GM18867 (cell line): ENCODE measurements around the gene DENND2C.

Experiments used
- ATAC-seq: cut with Tn5 transposase; IDR thresholded peaks from one replicate; pipeline ENCODE4 v1.9.1; 2021; ENCODE audit warnings: mild to moderate bottlenecking, moderate library complexity; ENCODE audit not compliant: unreplicated experiment

The DENND2C gene, protein sequence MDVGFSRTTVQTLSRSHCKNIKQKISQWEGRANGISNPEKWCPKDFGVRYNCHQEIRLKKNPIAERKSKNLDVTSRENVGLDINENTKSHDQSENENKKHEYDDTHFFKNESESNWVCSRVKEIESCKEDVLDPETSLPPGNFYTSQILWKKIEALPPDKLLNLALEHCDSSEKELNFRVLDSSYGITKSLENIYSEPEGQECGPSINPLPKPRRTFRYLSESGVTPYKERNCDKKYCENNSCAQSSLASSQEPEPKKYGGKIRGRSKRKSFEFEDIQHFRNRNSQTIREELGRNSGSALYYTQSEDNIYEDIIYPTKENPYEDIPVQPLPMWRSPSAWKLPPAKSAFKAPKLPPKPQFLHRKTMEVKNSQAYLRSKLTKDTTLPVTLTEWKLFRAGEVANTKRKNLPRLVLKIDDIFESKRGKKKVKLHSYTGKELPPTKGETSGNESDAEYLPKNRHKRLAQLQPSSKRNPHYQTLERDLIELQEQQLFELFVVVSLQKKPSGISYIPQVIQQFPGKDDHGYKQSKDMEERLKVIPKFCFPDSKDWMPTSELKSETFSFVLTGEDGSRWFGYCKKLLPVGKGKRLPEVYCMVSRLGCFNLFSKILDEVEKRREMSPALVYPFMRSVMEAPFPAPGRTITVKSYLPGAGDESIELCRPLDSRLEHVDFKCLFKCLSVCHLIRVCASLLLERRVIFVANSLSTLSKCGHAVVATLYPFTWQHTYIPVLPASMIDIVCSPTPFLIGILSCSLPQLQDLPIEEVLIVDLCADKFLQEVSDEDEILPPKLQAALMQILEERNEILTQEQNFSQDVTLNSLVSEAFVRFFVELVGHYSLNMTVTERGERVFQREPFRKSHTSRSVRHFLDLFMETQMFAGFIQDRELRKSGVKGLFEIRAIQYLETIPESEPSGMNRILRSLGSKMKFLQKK

DNA sequence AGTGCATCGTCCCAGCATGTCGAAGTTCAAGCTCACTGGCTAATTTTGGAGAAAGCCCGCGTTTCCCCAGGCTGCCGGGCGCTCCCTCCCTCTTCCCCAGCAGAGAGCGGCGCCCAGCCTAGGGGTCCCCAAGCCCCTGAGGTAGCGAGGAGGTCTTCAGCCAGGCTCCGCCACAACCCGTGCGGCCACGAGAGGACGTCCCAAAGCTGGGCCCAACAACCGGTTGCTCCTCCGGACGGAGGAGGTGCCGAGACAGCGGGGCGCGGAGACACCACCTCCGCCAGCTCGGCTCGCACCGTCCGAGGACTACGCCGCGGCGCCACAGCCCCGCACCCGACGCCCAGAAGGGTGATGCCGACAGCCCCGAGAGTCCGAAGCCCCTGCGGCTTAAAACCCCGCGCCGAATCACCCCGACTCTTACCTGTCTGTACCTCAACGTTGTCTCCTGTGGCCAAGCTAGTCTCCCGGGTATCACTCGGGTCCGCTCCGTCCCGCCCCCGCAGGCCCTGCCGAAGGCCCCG, at the start of gene DENND2C:
TSS of gene DENND2C (minus strand) at position 488 of the 521 bp plus-strand sequence. CDS start 44,065 bp downstream, outside the sequence.
- peak; percentile 68 for ATAC-seq

GRCh38 chr1:114719424-114719787, 49.6 kb upstream of the DENND2C start:
- no peak for ATAC-seq

GRCh38 chr1:114718661-114719423, 49.0 kb upstream of the DENND2C start:
- ATAC-seq: no peak

DNA sequence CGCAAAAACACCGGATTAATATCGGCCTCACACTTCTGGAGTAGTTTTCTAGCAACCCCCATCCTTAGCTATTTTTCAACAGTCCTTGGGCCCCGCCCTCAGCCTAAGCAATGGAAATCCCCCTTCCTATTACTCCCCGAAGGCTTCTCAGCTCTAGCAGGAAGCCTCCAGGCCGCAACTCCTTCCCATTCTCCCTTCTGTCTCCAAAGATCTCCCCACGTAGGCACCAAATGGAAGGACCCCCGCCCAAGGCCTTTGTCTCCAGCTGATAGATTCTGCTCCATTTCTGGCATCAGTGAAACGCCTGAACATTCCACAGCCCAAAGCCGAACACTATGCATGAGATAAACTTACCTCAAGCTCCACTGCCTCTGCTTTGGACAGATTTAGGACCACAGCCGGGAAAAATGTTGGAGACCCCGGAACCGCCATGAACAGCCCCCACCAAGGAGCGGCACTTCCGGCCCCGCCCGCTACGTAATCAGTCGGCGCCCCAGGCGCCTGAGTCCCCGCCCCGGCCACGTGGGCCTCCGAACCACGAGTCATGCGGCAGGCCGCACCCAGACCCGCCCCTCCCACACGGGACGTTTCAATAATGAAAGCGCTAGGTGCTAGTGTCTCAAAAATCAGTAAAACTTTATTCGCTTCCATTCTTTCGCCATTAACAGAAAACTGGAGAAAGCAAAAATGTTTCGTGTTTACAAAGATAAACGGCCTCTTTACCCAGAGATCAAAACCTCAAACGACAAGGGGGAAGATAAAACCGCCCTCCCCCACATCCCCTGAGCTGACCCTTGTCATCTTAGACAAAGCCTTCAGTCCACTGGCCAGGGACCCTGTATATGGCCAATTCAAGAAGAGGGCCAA, 46.7 kb upstream of the DENND2C start, which contains the start of gene NRAS:
TSS of gene NRAS (minus strand) at position 468 of the 867 bp plus-strand sequence. CDS start 611 bp downstream, outside the sequence.
- peak; percentile 94 for ATAC-seq

GRCh38 chr1:114715952-114716303, 46.1 kb upstream of the DENND2C start:
- ATAC-seq: no peak

- ATAC-seq: no peak
Measured at GRCh38 chr1:114712977-114713376, 43.1 kb upstream of the DENND2C start.

GRCh38 chr1:114710360-114710759, 40.5 kb upstream of the DENND2C start:
- no peak for ATAC-seq

- ATAC-seq: no peak
Measured at GRCh38 chr1:114707604-114708003, 37.8 kb upstream of the DENND2C start.

- no peak for ATAC-seq
Measured at GRCh38 chr1:114703242-114703641, 33.4 kb upstream of the DENND2C start.

GRCh38 chr1:114702737-114703136, 32.9 kb upstream of the DENND2C start:
- ATAC-seq: no peak

DNA sequence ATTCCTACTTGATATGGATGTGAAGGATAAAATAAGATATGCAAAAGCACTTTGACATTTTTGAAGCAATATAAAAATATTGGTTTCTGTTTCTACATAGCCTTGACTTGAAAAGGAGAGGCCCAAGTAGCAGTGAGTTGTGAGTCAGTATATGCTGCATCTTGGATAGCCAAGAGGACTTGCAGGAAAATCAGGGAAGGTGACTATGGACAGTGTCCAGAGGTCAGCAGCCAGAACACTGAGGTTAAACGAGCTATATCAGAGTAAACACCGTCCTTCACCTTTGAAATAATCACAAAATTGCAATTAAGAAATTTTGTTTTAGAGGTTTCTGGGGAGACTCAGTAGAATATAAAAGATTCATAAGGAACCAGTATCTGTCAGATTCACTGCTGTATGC, 32.1 kb upstream of the DENND2C start:
- ATAC-seq: peak; percentile 41

- ATAC-seq: no peak
Measured at GRCh38 chr1:114700036-114700600, 30.3 kb upstream of the DENND2C start.

DNA sequence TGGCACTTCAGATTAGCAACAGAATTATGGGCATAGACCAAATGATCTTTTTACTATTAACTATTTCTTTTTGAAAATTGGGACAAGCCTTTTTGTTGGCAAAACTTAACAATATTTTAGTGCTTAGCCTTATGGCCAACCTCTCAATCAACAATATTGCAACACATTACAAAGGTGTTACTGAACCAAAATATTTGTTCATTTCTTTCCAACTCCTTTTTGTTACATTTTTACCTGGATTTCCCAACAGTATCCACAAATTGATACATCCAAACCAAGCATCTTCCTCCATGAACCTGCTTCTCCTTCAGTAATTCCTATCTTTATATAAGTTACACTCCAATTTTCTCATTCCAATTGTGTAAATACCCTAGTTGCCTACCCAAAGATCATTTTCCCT, 27.0 kb upstream of the DENND2C start:
- ATAC-seq: no peak

DNA sequence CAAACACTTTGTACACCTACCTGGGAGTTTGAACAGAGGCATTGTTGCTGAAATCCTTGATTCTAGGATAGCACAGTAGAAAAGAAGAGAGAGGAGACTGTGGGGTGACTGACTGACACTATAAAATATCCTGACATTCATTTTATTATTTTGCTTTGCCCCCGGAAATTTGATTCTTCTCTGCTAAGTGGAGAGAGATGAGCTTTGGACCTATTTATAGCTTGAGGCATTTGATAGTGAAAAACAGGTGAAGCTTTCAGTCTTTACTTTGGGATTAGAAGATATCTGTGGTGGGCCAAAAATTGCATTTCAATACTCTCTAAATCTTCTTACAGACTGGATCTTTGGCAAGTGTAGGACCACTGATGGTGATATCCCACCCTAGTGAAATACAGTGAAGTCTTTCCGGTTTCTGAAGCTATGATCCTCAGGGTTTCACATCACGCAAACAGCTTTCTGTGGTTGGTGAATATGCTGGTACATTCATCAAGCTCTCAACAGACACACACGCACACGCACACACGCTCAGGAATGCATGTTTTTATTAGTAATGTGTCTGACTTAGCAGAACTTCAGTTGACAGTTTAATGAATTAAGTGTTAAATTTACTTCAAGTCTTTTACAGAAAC, 25.7 kb upstream of the DENND2C start, which contains the start of gene AMPD1:
TSS of gene AMPD1 (minus strand) at position 117 of the 629 bp plus-strand sequence. CDS start at position 42, 75 bp downstream.
- no peak for ATAC-seq

DNA sequence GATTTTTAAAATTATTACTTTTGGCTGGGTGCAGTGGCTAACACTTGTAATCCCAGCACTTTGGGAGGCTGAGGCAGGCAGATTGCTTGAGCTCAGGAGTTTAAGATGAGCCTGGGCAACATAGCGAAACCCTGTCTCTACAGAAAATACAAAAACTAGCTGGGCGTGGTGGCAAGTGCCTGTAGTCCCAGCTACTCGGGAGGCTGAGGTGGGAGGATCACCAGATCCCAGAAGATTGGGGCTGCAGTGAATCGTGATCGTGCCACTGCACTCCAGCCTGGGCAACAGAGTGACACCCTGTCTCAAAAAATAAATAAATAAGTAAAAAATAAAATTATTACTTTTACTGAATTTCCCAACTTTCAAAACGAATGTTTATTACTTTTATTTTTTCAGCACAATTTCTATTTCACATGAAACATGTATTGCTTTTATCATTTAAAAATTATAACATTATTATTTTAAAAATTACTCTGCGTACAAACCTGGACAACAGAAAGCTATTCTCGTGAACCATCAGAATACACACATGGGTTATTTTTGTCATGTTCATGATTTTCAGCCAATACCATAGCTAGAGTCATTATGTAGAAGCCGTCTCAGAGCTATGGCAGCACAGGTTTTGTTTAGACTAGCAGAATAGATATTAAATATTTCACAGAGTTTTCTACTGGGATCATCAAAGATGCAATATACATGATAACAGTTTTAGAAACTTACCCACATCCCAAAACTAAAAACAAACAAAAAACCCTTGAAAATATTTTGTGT, 24.9 kb upstream of the DENND2C start:
- ATAC-seq: no peak

DNA sequence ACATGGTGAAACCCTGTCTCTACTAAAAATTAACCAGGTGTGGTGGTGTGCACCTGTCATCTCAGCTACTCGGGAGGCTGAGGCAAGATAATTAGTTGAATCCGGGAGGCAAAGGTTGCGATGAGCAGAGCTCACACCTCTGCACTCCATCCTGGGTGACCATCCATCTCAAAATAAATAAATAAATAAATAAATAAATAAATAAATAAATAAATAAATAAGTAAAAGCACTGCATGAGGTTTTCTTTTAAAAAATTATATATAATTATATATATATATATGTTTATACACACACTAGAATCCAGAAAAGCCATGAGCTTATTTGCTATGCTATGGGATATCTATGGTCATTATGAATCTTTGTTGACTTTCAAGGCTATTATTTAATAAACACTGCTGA, 23.1 kb upstream of the DENND2C start:
- ATAC-seq: no peak

GRCh38 chr1:114691061-114691460, 21.2 kb upstream of the DENND2C start:
- ATAC-seq: no peak

DNA sequence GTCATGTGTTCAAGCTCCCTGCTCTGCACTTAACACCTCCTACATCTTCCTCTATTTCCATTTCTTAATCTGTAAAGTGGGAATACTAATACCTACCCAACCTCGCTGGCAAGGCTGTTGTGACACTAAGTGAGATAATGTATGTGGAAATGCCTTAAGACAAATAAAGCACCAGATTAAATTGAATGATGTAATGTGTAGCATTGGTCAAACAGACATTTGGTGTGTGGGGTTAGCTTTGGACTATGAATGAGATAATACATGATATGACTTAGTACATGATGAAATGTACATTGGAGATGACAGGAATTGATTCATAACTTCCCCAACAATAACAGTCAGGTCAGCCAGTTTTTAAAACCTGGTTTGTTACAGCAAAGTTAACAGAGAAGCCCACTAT, 20.3 kb upstream of the DENND2C start:
- no peak for ATAC-seq
